ENCODE results near the gene PNPLA7. TPM values are rescaled to one million over a fixed set of nuclear protein-coding genes. Genes with fewer than 3 reads are reported as not detected.
A peak's percentile ranks its signal among the peaks of the same experiment; 100 is the strongest.

Gene PNPLA7
- total and polyA plus RNA-seq, 2 of the 13 experiments (the other 11 are each of a cell fraction or from before 2014, with no cell fraction given): 0.42 to 1.5 TPM

DNA sequence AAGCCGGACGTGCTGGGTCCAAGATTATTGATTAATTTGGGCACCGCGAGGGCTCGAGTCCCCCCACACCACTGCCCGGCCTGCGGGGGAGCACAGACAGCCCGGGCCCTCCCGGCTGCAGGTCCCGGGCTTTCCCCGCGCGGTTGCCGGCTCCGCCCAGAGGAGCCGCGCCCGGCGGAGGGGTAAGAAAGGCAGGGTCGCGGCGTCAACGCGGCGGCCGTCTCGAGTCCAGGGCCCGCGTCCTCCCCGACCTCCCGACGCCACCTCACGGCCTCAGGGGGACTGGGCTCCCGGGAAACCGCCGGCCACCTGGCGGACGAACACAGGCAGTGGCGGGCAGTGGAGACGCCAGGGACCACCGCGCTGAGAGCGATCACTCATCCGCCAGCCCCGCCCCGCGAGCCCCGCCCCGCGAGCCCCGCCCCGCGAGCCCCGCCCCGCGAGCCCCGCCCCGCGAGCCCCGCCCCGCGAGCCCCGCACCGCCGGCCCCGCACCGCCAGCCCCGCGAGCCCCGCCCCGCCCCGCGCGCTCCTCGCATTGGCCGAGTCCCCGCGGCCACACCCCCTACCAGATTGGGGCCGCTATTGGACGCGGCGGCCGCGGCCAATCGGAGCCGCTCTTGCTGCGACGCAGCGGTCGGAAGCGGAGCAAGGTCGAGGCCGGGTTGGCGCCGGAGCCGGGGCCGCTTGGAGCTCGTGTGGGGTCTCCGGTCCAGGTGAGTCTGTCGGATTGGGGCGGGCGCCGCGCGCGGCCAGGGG, 1.2 kb upstream of the PNPLA7 start, which contains the start of gene MRPL41 (continued):
- TF ChIP-seq, protein P1, sequence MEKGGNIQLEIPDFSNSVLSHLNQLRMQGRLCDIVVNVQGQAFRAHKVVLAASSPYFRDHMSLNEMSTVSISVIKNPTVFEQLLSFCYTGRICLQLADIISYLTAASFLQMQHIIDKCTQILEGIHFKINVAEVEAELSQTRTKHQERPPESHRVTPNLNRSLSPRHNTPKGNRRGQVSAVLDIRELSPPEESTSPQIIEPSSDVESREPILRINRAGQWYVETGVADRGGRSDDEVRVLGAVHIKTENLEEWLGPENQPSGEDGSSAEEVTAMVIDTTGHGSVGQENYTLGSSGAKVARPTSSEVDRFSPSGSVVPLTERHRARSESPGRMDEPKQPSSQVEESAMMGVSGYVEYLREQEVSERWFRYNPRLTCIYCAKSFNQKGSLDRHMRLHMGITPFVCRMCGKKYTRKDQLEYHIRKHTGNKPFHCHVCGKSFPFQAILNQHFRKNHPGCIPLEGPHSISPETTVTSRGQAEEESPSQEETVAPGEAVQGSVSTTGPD (CRISPR knock-in tag; IDR thresholded peaks at IDR 0.05): no peak
- TF ChIP-seq TP53 (CRISPR knock-in tag; conservative IDR thresholded peaks at IDR 0.05) (no peak), GATA4 (IDR thresholded peaks at IDR 0.05; ENCODE audit: borderline replicate concordance, low read depth) (no peak), ZNF772 (CRISPR knock-in tag; IDR thresholded peaks at IDR 0.05) (peak; percentile 74; the same call in 1 of the 2 replicates), NAIF1 (CRISPR knock-in tag; IDR thresholded peaks at IDR 0.05; ENCODE audit: borderline replicate concordance) (no peak), RORA (CRISPR knock-in tag; IDR thresholded peaks at IDR 0.05) (no peak), ZNF451 (CRISPR knock-in tag; IDR thresholded peaks at IDR 0.05) (no peak; the same call in 1 of the 2 replicates), RAD51 (IDR thresholded peaks at IDR 0.05; ENCODE audit: borderline replicate concordance) (no peak), AGO1 (IDR thresholded peaks at IDR 0.05; ENCODE audit: low read depth, low read length, poor library complexity, severe bottlenecking) (no peak), ZFAT (CRISPR knock-in tag; conservative IDR thresholded peaks at IDR 0.05) (no peak), MAF1 (CRISPR knock-in tag; IDR thresholded peaks at IDR 0.05; ENCODE audit: borderline replicate concordance) (no peak), KDM5B (CRISPR knock-in tag; IDR thresholded peaks at IDR 0.05; ENCODE audit: borderline replicate concordance) (no peak), ASH2L (IDR thresholded peaks at IDR 0.05; ENCODE audit: insufficient read length, low read depth, low read length) (no peak), ZBTB1 (CRISPR knock-in tag; IDR thresholded peaks at IDR 0.05; ENCODE audit: borderline replicate concordance) (0 out of 2 replicates have a peak, but pooled peaks have one; percentile 85), CBFB (CRISPR knock-in tag; IDR thresholded peaks at IDR 0.05) (no peak), NCOA2 (CRISPR knock-in tag; IDR thresholded peaks at IDR 0.05) (no peak), KLF13 (CRISPR knock-in tag; IDR thresholded peaks at IDR 0.05) (no peak), ZNF749 (CRISPR knock-in tag; IDR thresholded peaks at IDR 0.05; ENCODE audit: borderline replicate concordance) (no peak), JUN (CRISPR knock-in tag; IDR thresholded peaks at IDR 0.05) (no peak), ZNF260 (CRISPR knock-in tag; IDR thresholded peaks at IDR 0.05; ENCODE audit: borderline replicate concordance, low read depth) (no peak), MIER3 (CRISPR knock-in tag; IDR thresholded peaks at IDR 0.05; ENCODE audit: borderline replicate concordance) (peak; percentile 31; the same call in 1 of the 2 replicates), CREM (IDR thresholded peaks at IDR 0.05) (no peak), CREM (CRISPR knock-in tag; IDR thresholded peaks at IDR 0.05) (no peak), HOXD1 (CRISPR knock-in tag; IDR thresholded peaks at IDR 0.05) (no peak), ZSCAN22 (CRISPR knock-in tag; IDR thresholded peaks at IDR 0.05) (no peak)
- TF ChIP-seq, protein P2, sequence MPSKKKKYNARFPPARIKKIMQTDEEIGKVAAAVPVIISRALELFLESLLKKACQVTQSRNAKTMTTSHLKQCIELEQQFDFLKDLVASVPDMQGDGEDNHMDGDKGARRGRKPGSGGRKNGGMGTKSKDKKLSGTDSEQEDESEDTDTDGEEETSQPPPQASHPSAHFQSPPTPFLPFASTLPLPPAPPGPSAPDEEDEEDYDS (CRISPR knock-in tag; IDR thresholded peaks at IDR 0.05): peak; percentile 38
- TF ChIP-seq, protein P3, sequence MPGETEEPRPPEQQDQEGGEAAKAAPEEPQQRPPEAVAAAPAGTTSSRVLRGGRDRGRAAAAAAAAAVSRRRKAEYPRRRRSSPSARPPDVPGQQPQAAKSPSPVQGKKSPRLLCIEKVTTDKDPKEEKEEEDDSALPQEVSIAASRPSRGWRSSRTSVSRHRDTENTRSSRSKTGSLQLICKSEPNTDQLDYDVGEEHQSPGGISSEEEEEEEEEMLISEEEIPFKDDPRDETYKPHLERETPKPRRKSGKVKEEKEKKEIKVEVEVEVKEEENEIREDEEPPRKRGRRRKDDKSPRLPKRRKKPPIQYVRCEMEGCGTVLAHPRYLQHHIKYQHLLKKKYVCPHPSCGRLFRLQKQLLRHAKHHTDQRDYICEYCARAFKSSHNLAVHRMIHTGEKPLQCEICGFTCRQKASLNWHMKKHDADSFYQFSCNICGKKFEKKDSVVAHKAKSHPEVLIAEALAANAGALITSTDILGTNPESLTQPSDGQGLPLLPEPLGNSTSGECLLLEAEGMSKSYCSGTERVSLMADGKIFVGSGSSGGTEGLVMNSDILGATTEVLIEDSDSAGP (CRISPR knock-in tag; IDR thresholded peaks at IDR 0.05; ENCODE audit: borderline replicate concordance): 0 out of 2 replicates have a peak, but pooled peaks have one; percentile 18
- TF ChIP-seq, protein P4, sequence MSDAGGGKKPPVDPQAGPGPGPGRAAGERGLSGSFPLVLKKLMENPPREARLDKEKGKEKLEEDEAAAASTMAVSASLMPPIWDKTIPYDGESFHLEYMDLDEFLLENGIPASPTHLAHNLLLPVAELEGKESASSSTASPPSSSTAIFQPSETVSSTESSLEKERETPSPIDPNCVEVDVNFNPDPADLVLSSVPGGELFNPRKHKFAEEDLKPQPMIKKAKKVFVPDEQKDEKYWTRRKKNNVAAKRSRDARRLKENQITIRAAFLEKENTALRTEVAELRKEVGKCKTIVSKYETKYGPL (CRISPR knock-in tag; IDR thresholded peaks at IDR 0.05): no peak

Data from HepG2 (cell line).